Left renal pelvis (tissue), 4 donors: ENCODE data around the gene CXCR6. TPM values are rescaled to one million over a fixed set of nuclear protein-coding genes. Genes with fewer than 3 reads are reported as not detected.

Experiments
- DNase-seq, 4 donors: peaks; one replicate each; pipeline ENCODE4 v3.0.0-alpha.2; 2013; ENCODE audit warnings: low read depth in 4 of 4, low spot score in 3 of 4
- polyA plus RNA-seq, 4 donors: library from polyadenylated mRNA; unstranded; fragments of 120-200 nt; gene quantifications; one replicate each; pipeline ENCODE4 v1.2.1, GENCODE V29; 2013; ENCODE audit not compliant: insufficient read length in 4 of 4

The CXCR6 gene
- polyA plus RNA-seq, 4 donors: 0.20 to 0.55 (median 0.40) TPM

DNA sequence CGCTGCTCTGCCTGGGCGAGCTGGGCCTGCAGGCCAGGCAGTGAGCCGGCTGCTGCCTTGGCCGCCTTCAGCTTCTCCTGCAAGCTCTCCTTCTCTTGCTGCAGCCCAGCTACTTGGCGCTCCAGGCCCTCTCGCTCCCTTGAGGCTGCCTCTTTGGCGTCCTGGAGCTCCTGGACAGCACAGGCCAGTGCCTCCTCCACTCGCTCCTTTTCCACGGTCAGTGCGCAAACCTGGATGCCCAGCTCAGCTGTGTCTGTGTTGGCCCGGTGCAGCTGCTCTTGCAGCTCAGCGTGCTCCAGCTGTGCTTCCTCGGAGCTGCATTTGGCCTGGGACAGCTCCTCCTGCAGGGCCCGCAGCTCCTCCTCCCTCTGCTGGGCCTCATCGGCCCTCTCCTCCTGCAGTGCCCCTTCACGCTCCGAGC lies 23.1 kb downstream of the CXCR6 start:
- DNase-seq: peak in 1 of 4 donors; percentile 19

DNA sequence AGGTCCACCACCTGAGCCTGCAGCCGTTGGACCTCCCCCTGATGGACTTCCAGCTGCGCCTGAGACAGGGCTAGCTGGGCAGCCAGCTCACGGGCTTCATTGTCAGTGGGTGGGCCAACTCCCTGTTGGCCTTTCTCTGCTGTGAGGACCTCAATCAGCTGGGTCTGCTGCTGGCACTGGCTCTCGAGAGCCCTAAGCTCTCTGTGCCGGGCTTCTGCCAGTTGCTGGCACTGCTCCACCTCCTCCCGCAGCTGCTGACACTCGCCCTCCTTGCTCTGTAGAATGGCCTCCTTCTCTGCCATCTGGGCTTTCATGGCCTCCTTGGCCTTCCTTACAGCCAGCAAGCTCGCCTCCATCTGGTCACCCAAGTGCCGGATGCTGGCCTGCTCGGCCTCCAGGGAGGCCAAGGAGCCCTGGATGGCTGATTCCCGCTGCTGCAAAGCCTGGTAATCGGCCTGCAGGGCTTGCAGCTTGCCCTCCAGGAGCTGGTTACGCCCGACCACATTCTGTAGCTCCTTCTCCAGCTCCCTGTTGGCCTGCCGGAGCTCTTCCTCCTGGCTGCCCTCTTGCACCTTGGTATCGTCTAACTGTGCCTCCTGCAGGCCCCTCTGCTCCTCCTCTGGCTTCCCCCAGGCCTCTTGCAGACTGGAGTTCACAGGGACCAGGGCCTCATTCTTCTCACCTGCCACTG lies 23.8 kb downstream of the CXCR6 start:
- no peak for DNase-seq

GRCh38 chr3:45967724-45968123 lies 24.5 kb downstream of the CXCR6 start:
- no peak for DNase-seq

DNA sequence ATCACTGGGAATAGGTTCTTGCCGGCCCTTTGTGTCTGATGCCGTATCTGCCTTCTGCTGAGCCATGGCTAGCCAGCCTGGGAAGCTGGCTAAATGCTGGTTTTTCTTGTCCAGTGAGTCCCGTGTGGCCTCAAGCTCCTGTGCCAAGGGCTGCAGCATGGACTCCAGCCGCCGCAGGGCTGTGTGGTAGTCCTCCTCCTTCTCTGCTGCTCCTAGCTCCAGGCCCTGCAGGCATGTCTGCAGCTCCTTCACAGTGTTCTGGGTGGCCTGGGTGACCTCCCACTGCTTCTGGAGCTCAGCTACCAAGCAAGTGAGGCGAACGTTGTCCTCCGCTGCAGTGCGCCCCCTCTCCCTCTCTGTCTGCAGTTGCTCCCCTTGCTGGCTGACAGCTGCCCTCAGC lies 24.9 kb downstream of the CXCR6 start:
- DNase-seq: no peak

DNA sequence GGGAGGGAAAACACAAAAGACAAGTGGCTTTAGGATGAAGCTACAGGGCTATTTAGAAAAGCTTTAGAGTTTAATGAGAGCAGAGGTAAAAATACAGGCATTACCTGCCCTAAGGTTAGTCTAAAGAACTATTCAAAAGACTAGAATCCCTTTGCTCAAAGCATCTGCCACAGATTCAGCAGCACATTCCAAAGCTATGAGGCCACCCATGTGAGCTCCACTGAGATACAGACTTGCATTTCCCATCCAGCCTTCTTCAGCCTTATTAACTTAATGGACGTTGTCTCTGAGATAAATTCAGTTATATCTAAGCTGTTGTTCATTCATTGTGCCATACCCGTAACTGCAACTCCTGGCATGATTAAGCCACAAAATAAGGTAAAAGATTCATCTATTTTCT lies 25.4 kb downstream of the CXCR6 start:
- DNase-seq: no peak

DNA sequence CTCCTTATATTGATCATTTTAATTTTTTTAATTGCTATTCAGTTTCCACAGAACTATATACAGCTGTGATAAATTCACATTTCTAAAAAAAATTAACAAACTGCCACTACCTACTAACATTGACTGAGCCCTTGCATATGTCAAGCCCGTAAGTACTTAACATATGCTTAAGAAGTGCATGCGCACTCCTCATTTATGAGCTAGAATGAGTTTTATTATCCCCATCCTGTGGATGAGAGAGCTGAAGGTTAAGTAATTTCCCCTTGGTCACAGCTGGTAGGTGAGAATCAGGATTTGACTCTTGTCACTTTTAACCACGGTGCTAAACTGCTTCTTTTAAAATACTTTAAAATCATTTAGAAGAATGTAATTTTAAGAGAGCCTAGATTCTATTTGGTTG lies 25.9 kb downstream of the CXCR6 start:
- DNase-seq: no peak

- no peak for DNase-seq
Measured at GRCh38 chr3:45969953-45970352, 26.7 kb downstream of the CXCR6 start.

GRCh38 chr3:45972534-45973402 lies 29.5 kb downstream of the CXCR6 start:
- no peak for DNase-seq

GRCh38 chr3:45974686-45975085 lies 31.4 kb downstream of the CXCR6 start:
- no peak for DNase-seq

- DNase-seq: no peak
Measured at GRCh38 chr3:45975686-45976085, 32.4 kb downstream of the CXCR6 start.

DNA sequence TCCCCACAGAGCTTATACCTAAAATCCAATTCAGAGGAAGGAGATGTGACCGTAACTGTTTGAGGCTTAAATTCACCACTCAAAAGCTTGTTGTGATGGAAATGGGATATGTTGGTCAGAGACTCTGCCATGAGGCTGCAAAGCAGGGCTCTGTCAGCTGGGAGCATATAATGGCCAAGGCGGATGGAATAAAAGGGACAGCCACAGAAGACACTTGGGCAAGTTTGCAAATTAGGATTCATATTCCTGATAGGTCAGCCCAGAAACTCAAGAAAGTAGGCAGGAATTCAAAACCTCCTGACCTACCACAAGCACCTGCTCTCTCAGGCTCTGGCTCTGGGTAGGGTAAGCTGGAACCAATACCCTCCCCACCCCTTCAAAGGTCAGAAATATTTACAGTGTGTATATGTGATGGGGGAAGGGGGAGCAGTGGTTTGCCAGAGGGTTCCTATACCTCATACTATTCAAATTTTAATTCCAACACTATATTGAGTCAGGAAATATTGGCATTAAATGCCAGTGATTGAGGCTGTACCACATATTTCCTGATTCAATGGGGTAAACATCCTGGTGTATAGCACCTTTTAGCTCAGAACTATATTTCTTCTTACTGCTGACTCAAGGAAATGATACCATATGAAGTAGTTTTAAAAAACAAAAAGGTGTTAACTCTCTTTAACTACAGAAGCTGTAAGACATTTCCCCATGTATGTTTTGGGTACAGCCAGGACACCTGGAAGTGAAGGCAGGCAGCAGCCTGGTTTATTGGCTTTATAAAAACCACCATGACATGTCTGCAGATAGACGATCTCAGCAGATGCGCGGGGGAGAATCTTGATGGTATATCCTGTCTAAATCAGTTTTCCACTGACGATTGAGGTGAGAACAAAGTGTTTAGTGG lies 33.2 kb downstream of the CXCR6 start:
- DNase-seq: no peak

GRCh38 chr3:45978006-45978761 lies 34.9 kb downstream of the CXCR6 start:
- DNase-seq: no peak

DNA sequence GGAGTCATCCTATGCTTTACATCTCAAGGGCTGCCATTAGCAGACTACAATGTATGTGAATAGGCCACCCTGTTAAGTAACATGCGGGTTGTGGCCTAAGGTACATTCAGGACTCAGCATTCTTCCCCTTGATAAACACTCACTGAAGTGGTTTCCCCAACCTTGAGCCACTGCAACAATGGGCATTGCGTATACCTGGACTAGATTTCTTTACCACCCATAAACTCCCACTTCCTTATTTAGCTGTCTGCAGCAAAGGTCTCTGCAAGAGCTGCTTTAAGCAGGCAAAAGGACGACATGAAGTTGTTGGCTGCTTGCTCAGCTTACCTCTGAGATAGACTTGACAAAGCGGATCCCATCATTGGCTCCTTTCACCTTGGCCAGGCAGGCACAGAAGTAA lies 36.1 kb downstream of the CXCR6 start:
- no peak for DNase-seq

- no peak for DNase-seq
Measured at GRCh38 chr3:45980229-45980813, 37.1 kb downstream of the CXCR6 start.

GRCh38 chr3:45980819-45981218 lies 37.6 kb downstream of the CXCR6 start:
- no peak for DNase-seq

DNA sequence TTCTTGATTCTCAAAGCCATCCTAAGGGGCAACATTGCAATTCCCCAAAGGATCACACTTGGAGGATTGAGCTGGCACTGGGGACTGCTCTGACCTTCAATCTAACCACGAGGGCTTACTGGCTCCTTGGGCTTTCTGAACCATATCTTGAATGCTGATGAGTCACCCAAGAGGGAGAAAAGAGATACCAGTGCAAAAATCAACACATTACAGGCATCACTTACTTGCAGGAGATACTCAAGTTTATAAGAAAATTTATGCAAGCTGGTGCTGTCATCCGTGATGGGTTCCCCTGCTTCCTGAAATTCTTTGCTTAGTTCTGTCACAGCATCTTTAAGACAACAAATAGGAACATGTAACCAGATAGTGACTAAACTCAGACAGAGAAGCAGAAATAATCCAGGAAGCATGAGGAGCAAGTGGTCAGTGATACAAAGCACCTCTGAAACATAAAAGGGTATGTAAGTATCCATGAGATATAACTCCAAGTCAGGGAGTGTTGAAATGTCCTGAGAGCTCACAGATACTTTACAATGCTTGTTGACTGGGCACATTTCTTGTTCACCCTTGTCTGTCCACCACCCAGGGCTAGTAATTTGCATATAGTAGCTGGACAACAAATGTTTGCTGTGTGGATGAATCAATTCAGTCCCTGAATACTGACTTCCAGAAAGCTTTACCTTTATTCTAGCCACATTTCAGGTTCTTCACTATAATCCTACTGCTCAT lies 38.2 kb downstream of the CXCR6 start:
- no peak for DNase-seq

DNA sequence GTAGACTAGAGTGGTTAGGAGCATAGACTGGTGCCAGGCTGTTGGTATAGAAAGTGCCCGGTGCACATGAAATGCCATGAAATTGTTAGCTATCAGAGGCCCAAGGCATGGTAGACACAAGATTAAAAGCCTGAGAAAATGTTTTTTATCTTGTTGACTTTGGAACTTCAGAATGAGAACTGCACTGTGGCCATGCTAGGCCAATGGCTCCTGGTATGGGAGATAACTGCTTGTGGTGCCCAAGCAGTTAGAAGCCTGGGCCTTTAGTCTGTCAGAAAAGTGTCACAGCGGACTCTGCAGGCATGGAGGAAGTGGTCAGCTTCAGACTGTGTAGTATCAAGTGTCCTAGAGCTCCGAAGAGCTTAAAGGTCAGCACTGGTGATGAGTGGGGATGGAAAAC lies 40.5 kb downstream of the CXCR6 start:
- DNase-seq: no peak

DNA sequence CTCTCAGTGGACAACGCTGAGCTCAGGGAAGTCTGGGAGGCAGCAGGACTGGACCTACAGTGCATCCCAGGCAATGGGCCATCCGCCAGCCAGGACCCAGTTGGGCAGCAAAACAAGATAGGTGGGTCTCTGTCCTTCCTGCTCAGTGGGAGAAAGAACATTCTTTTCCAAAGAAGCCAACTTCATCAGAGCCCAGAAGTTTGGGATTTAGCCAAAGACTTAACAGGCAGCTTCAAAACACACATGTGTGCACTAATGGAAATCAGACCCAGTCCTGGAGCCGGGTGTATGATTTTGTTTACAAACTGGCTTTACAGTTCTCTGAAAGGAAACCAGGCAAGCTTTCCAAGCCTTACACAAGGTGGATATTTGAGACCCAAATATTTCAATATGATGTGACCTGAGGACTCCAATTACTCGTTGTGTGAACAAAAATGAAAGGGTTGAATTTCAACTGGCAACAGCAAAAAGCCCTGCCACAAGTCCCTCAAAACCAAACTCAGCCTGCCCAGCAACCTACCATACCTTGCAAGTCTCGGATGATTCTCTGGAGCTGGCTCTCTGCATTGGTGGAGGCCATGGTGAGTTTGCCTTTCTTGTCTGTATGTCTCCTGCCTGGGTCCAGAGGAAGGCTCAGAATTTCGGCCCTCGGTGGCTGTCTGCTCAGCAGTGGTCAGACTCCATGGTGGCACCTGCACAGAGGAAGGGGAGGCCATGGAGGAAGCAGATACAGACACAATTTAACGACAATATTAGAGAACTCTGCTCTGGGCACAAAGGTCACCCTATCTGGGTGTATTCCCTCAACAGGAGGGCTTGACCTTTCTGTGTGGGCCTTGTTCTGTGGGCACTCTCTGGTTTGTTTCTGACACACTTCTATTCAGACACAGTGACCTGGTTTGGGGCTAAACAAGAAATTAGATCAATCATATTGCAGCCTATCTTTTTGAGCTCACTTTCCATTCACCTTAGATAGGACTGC lies 41.4 kb downstream of the CXCR6 start:
- DNase-seq: no peak
